ENCODE data around the gene ATP6V0D1.

DNA sequence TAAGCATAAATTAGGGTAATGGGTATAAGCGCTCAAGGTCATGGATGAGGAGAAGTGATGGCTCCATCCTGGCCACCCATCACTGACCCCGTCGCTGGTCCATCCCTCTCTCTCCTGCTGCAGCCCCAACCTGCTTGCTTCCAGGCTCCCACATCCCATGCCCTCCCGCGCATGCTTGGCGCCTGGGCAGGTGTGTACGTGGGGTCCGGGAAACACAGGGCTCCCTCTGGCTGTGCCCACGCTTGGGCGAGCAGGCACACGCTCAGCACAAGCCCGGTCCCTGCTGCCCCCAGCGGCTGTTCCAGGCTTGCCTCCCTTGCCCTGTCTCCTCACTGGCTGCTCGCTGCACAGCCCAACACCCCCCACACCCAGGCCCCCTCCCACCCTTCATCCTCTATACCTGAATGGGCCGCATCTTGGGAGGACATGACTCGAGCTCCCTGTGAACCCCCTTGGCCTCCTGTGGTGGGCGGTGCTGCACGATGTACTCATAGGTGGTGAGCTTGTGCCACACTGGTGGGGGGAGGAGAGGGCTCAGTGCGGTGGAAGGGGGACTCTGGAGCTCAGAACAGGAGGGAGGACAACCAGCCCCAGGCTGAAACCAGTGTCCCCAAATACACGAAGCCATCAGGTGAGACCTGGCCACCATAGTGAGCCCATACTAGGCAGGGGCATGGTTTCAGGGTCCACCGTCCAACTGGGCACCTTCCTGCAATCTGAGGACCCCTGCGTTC lies 83.0 kb downstream of the ATP6V0D1 start:
- no peak for TF ChIP-seq POLR2A (IDR thresholded peaks at IDR 0.05)
- TF ChIP-seq, protein P1, sequence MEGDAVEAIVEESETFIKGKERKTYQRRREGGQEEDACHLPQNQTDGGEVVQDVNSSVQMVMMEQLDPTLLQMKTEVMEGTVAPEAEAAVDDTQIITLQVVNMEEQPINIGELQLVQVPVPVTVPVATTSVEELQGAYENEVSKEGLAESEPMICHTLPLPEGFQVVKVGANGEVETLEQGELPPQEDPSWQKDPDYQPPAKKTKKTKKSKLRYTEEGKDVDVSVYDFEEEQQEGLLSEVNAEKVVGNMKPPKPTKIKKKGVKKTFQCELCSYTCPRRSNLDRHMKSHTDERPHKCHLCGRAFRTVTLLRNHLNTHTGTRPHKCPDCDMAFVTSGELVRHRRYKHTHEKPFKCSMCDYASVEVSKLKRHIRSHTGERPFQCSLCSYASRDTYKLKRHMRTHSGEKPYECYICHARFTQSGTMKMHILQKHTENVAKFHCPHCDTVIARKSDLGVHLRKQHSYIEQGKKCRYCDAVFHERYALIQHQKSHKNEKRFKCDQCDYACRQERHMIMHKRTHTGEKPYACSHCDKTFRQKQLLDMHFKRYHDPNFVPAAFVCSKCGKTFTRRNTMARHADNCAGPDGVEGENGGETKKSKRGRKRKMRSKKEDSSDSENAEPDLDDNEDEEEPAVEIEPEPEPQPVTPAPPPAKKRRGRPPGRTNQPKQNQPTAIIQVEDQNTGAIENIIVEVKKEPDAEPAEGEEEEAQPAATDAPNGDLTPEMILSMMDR (IDR thresholded peaks at IDR 0.05): no peak
